Measurements from ENCODE around the gene TM9SF1. TPM values are rescaled to one million over a fixed set of nuclear protein-coding genes. Genes with fewer than 3 reads are reported as not detected.

TM9SF1 gene
- total and polyA plus RNA-seq, 9 of the 15 experiments (the other 6 are each of a cell fraction or from before 2014, with no cell fraction given): 5.3 to 20.3 (median 11.8) TPM

- Histone ChIP-seq H3K9me1 (ENCODE audit: control insufficient read depth, insufficient read depth, low read length) (no peaks in the 10 kb centered on the region), H3K4me1 (replicated peaks in 1 of 2; ENCODE audit: control insufficient read depth in 2 of 2, insufficient read depth in 2 of 2, low read length in 2 of 2) (no peaks in the 10 kb centered on the region; a peak in 2 of 5 replicates), H3K36me3 (ENCODE audit: control insufficient read depth, insufficient read depth, low read length) (peaks cover 57% of the 10 kb centered on the region; the same call in 2 of the 3 replicates), H4K20me1 (replicated peaks; ENCODE audit: control insufficient read depth, insufficient read depth, low read length) (no peaks in the 10 kb centered on the region), H3K9ac (ENCODE audit: insufficient read depth in 1 of 2, low read depth in 2 of 2, low read length in 2 of 2) (no peak overlapping the region), H3K27ac (ENCODE audit: extremely low read depth, low read depth, low read length) (no peak overlapping the region), H3K4me3 (no peak overlapping the region), H3K79me2 (ENCODE audit: control insufficient read depth, insufficient read depth, low read length) (no peaks in the 10 kb centered on the region), H3K4me2 (ENCODE audit: insufficient read depth, low read length) (no peak overlapping the region), H2AFZ (ENCODE audit: low read depth, low read length) (no peak overlapping the region), H3K9me3 (replicated peaks; ENCODE audit: control insufficient read depth, insufficient read depth, low read depth, low read length) (no peaks in the 10 kb centered on the region), H3K27me3 (ENCODE audit: control insufficient read depth in 2 of 2, insufficient read depth in 2 of 2, low read length in 2 of 2) (no peaks in the 10 kb centered on the region)
- ChIA-PET CTCF (ENCODE audit: low intra/inter-chr PET ratio) (no interaction called here), POLR2A (interaction anchor here (0.6 to 1.4 kb wide), 6 partner anchors 9 to 64 kb away, joined by 3 to 6 read pairs (median 4); partner anchors contain the start of genes IPO4, IRF9 and TM9SF1)
- BruUV-seq (replicated peaks): no TSS peak
- no peak for ATAC-seq
- intact Hi-C loops (cut with micrococcal nuclease) (no loop called here), in situ Hi-C loops (cut with MboI) (no loop called here)
- no peak for DNase-seq (ENCODE audit: extremely low read depth in 1 of 4, low spot score in 3 of 4)
- TF ChIP-seq RBFOX2 (IDR thresholded peaks at IDR 0.05; ENCODE audit: low read depth, low read length): peak; percentile 41
- 0 out of 2 replicates have a peak, but pooled peaks have one; percentile 45 for TF ChIP-seq POLR2G (IDR thresholded peaks at IDR 0.05; ENCODE audit: low read depth, low read length)
- TF ChIP-seq TEAD4 (IDR thresholded peaks at IDR 0.05; ENCODE audit: low read length): no peak
- TF ChIP-seq TEAD4 (CRISPR knock-in tag; IDR thresholded peaks at IDR 0.05; ENCODE audit: borderline replicate concordance): no peak
- 85% methylated on average over 11 of the region's 14 CpGs for WGBS (ENCODE audit: insufficient coverage, low coverage, missing lambda C conversion rate)
- FAIRE-seq: no peak
Measured at GRCh38 chr14:24179294-24179960, 15.8 kb downstream of the TM9SF1 start.
